K562 (cell line): ENCODE measurements around the gene GAPVD1. TPM values are rescaled to one million over a fixed set of nuclear protein-coding genes. Genes with fewer than 3 reads are reported as not detected.

ENCODE experiments used
- BCLAF1 ChIP-seq, 2 experiments: fragments of 450-650 bp in 1 of 2; IDR thresholded peaks; 2 replicates each; pipeline ENCODE4 v1.6.1; 2011 to 2017; ENCODE audit warnings: low read depth in 2 of 2, antibody characterized with exemption in 1 of 2, borderline replicate concordance in 1 of 2, low read length in 1 of 2, mild to moderate bottlenecking in 1 of 2, mixed read lengths in 1 of 2; ENCODE audit not compliant: control insufficient read depth in 1 of 2
- CHCHD3 ChIP-seq: fragments of 250-450 bp; sonication (Bioruptor Pico); IDR thresholded peaks from 2 replicates; pipeline ENCODE4 v2.1.2; 2022; ENCODE audit warnings: mild to moderate bottlenecking
- CTCF ChIP-seq, 3 experiments: IDR thresholded peaks in 2 of 3; conservative IDR thresholded peaks in 1 of 3; 2 replicates each; pipeline ENCODE4 v1.5.1; 2011 to 2012; ENCODE audit warnings: low read length in 3 of 3, mild to moderate bottlenecking in 3 of 3, control low read depth in 2 of 3, improper control_type of control experiment in 1 of 3, inconsistent platforms in 1 of 3, low read depth in 1 of 3, mixed read lengths in 1 of 3, moderate library complexity in 1 of 3; ENCODE audit not compliant: insufficient read depth in 2 of 3
- HES1 ChIP-seq: fragments of 450-650 bp; IDR thresholded peaks from 2 replicates; pipeline ENCODE4 v1.6.1; 2016; ENCODE audit warnings: low read depth, mild to moderate bottlenecking, moderate library complexity
- HNRNPL ChIP-seq: fragments of 200-400 bp; formaldehyde crosslinking; IDR thresholded peaks from 2 replicates; pipeline ENCODE4 v1.6.1; 2017; ENCODE audit warnings: low read depth, mild to moderate bottlenecking, low read length
- PCBP1 ChIP-seq: fragments of 200-400 bp; formaldehyde crosslinking; IDR thresholded peaks from 2 replicates; pipeline ENCODE4 v1.6.1; 2018; ENCODE audit warnings: mild to moderate bottlenecking, low read depth, low read length; ENCODE audit not compliant: poor library complexity, severe bottlenecking
- PCBP2 ChIP-seq: fragments of 200-400 bp; formaldehyde crosslinking; IDR thresholded peaks from 2 replicates; pipeline ENCODE4 v1.6.1; 2018; ENCODE audit warnings: low read length, low read depth, mild to moderate bottlenecking, moderate library complexity; ENCODE audit not compliant: poor library complexity, severe bottlenecking
- RBM34 ChIP-seq: fragments of 200-400 bp; formaldehyde crosslinking; IDR thresholded peaks from 2 replicates; pipeline ENCODE4 v1.6.1; 2018; ENCODE audit warnings: low read length, borderline replicate concordance; ENCODE audit not compliant: insufficient read depth
- SMARCA5 ChIP-seq: fragments of 450-650 bp; IDR thresholded peaks from 2 replicates; pipeline ENCODE4 v1.6.1; 2016
- TRIM24 ChIP-seq, 2 experiments: fragments of 450-650 bp; IDR thresholded peaks; 2 replicates each; pipeline ENCODE4 v1.6.1; 2016
- ZNF23 ChIP-seq: fragments of 250-450 bp; sonication (Bioruptor Pico); IDR thresholded peaks from 2 replicates; pipeline ENCODE4 v1.4.0; 2020; ENCODE audit warnings: mild to moderate bottlenecking
- ZNF282 ChIP-seq: sonication (generic); formaldehyde crosslinking; IDR thresholded peaks from 2 replicates; pipeline ENCODE4 v1.8.1; 2023; ENCODE audit warnings: missing genetic modification reagents
- ZNF668 ChIP-seq: fragments of 250-450 bp; sonication (Bioruptor Pico); IDR thresholded peaks from 2 replicates; pipeline ENCODE4 v1.8.0; 2022; ENCODE audit warnings: mild to moderate bottlenecking, inconsistent platforms
- ZNF75A ChIP-seq: fragments of 450-650 bp; formaldehyde crosslinking; IDR thresholded peaks from 2 replicates; pipeline ENCODE4 v1.4.0; 2020; ENCODE audit warnings: mild to moderate bottlenecking
- polyA plus RNA-seq, 8 experiments: library from polyadenylated mRNA; depleted of rRNA in 4 of 8; stranded (reverse) in 5 of 8; unstranded in 3 of 8; fragments of >200 nt; fragmentation: Nextera tagmentation in 2 of 8; fragmentation: Illumina TruSeq in 1 of 8; extraction: Ambion mirVana in 2 of 8; extraction: Trizol in 1 of 8; gene quantifications; 2 replicates each; pipeline versions ENCODE4 v1.2.1 to v1.2.3, GENCODE V29; 2011 to 2014; ENCODE audit warnings: inconsistent platforms in 1 of 8, missing spikeins in 1 of 8
- total RNA-seq, 7 experiments: library from RNA; depleted of rRNA in 6 of 7; stranded (reverse); fragments of >200 nt in 6 of 7; fragmentation: Illumina TruSeq in 2 of 7; extraction: Trizol in 2 of 7; gene quantifications; 2 replicates each; pipeline versions ENCODE4 v1.2.1 to v1.2.3, GENCODE V29; 2011 to 2021; ENCODE audit warnings: low replicate concordance in 1 of 7
- TF ChIP-seq, protein P1 (sequence below): fragments of 250-450 bp; sonication (Bioruptor Pico); IDR thresholded peaks from 2 replicates; pipeline ENCODE4 v1.8.0; 2021; ENCODE audit warnings: moderate library complexity, mild to moderate bottlenecking, inconsistent platforms
- TF ChIP-seq, protein P2 (sequence below): fragments of 200-400 bp; formaldehyde crosslinking; IDR thresholded peaks from 2 replicates; pipeline ENCODE4 v1.6.1; 2017; ENCODE audit warnings: mild to moderate bottlenecking, low read depth, low read length, moderate library complexity

GAPVD1 gene
- total and polyA plus RNA-seq, 9 of the 15 experiments (the other 6 are each of a cell fraction or from before 2014, with no cell fraction given): 9.5 to 66.1 (median 45.5) TPM

- TF ChIP-seq CTCF (IDR thresholded peaks at IDR 0.05 in 2 of 3, conservative IDR thresholded peaks at IDR 0.05 in 1 of 3; ENCODE audit: insufficient read depth in 2 of 3, low read depth in 1 of 3, low read length in 3 of 3) (peak; percentile 15 to 32 (median 16); a peak in 3 of 6 replicates), ZNF668 (CRISPR knock-in tag) (no peak), RBM34 (no peak), ZNF282 (CRISPR knock-in tag) (no peak), ZNF75A (CRISPR knock-in tag) (no peak), ZNF23 (no peak), HNRNPL (peak; percentile 94), PCBP2 (peak; percentile 34), CHCHD3 (CRISPR knock-in tag) (0 out of 2 replicates have a peak, but pooled peaks have one; percentile 58), PCBP1 (peak; percentile 99), TRIM24 (IDR thresholded peaks at IDR 0.05) (no peak), SMARCA5 (no peak), BCLAF1 (IDR thresholded peaks at IDR 0.05; ENCODE audit: borderline replicate concordance in 1 of 2, control insufficient read depth in 1 of 2, low read depth in 2 of 2, low read length in 1 of 2) (peak in 1 of 2 experiments; percentile 93; a peak in 2 of 4 replicates), HES1 (no peak)
- TF ChIP-seq, protein P1, sequence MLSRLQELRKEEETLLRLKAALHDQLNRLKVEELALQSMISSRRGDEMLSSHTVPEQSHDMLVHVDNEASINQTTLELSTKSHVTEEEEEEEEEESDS: no peak
- TF ChIP-seq, protein P2, sequence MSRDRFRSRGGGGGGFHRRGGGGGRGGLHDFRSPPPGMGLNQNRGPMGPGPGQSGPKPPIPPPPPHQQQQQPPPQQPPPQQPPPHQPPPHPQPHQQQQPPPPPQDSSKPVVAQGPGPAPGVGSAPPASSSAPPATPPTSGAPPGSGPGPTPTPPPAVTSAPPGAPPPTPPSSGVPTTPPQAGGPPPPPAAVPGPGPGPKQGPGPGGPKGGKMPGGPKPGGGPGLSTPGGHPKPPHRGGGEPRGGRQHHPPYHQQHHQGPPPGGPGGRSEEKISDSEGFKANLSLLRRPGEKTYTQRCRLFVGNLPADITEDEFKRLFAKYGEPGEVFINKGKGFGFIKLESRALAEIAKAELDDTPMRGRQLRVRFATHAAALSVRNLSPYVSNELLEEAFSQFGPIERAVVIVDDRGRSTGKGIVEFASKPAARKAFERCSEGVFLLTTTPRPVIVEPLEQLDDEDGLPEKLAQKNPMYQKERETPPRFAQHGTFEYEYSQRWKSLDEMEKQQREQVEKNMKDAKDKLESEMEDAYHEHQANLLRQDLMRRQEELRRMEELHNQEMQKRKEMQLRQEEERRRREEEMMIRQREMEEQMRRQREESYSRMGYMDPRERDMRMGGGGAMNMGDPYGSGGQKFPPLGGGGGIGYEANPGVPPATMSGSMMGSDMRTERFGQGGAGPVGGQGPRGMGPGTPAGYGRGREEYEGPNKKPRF: no peak
These were observed 20.4 kb upstream of the GAPVD1 start, which contains the start of gene HSPA5 (continued) for GRCh38 chr9:125241000-125241862.
